A549 (cell line): ENCODE results near the gene FOXP1. TPM values are rescaled to one million over a fixed set of nuclear protein-coding genes. Genes with fewer than 3 reads are reported as not detected.

ENCODE experiments used
- ATAC-seq, 2 experiments: fragments of 200-7000 bp in 1 of 2; fragments of >200 bp in 1 of 2; cut with Nextera tagmentation in 1 of 2; cut with Tn5 transposase in 1 of 2; 3 replicates each; pipeline versions ENCODE4 v1.8.0 to v1.9.1; 2018 to 2020; ENCODE audit warnings: mild to moderate bottlenecking in 1 of 2, moderate library complexity in 1 of 2
- CTCF ChIA-PET: fragments of 300-600 bp; sonication (Branson Sonifier 250); formaldehyde crosslinking; extraction: SDS; loops from one replicate; lab custom pipeline; 2021; ENCODE audit warnings: antibody characterized with exemption, inconsistent platforms; lab: Yijun Ruan, JAX
- POLR2A ChIA-PET: fragments of 350-600 bp; formaldehyde crosslinking; extraction: SDS; loops from one replicate; lab custom pipeline; 2021; ENCODE audit warnings: antibody characterized with exemption, inconsistent platforms; lab: Yijun Ruan, JAX
- DNase-seq, 2 experiments: peaks; one replicate each; pipeline versions ENCODE4 v3.0.0 to v3.0.0-alpha.2; 2011 to 2016; ENCODE audit warnings: low read depth in 1 of 2, low spot score in 1 of 2
- FAIRE-seq: peaks from 2 replicates; lab custom pipeline; 2011; peaks lifted over from hg19 to GRCh38; lab: Jason Lieb, UNC
- H3K27ac ChIP-seq, 2 experiments: fragments of >200 bp; sonication (Bioruptor Twin); formaldehyde crosslinking; 3 replicates each; pipeline ENCODE4 v1.5.1; 2016 to 2017
- H3K4me1 ChIP-seq: fragments of >200 bp; sonication (Bioruptor Twin); formaldehyde crosslinking; 3 replicates; pipeline ENCODE4 v1.6.1; 2016
- H3K4me2 ChIP-seq: fragments of >200 bp; sonication (Bioruptor Twin); formaldehyde crosslinking; 3 replicates; pipeline ENCODE4 v1.6.1; 2016
- H3K4me3 ChIP-seq: fragments of >200 bp; sonication (Bioruptor Twin); formaldehyde crosslinking; 3 replicates; pipeline ENCODE4 v1.5.1; 2016
- H3K9me3 ChIP-seq: fragments of >200 bp; sonication (Bioruptor Twin); formaldehyde crosslinking; 3 replicates; pipeline ENCODE4 v1.6.1; 2016
- BCL3 ChIP-seq: fragments of >200 bp; sonication (Bioruptor Twin); formaldehyde crosslinking; IDR thresholded peaks from 3 replicates; pipeline ENCODE4 v1.6.1; 2016
- CBX8 ChIP-seq: fragments of 200-600 bp; sonication (generic); IDR thresholded peaks from 2 replicates; pipeline ENCODE4 v1.6.1; 2016
- CTCF ChIP-seq: fragments of >200 bp; sonication (Bioruptor Twin); formaldehyde crosslinking; IDR thresholded peaks from 3 replicates; pipeline ENCODE4 v1.5.1; 2016
- EHF ChIP-seq: fragments of 250-450 bp; sonication (Bioruptor Pico); IDR thresholded peaks from 2 replicates; pipeline ENCODE4 v1.5.0; 2020; ENCODE audit warnings: mild to moderate bottlenecking
- EHMT2 ChIP-seq: fragments of 200-600 bp; sonication (generic); IDR thresholded peaks from 2 replicates; pipeline ENCODE4 v1.6.1; 2016; ENCODE audit warnings: antibody characterized with exemption, low read depth, mild to moderate bottlenecking, moderate library complexity
- ELK1 ChIP-seq: fragments of 150-350 bp; IDR thresholded peaks from 2 replicates; pipeline ENCODE4 v1.6.1; 2014; ENCODE audit warnings: low read depth, mild to moderate bottlenecking, low read length
- ESRRA ChIP-seq: fragments of 150-350 bp; IDR thresholded peaks from 2 replicates; pipeline ENCODE4 v1.6.1; 2014; ENCODE audit warnings: mild to moderate bottlenecking, low read length, borderline replicate concordance
- FOSL2 ChIP-seq, 2 experiments: fragments of 450-650 bp in 1 of 2; fragments of >200 bp in 1 of 2; sonication (Bioruptor Twin) in 1 of 2; formaldehyde crosslinking; IDR thresholded peaks; 2 replicates each; pipeline versions ENCODE4 v1.5.0 to v1.6.1; 2016 to 2020; ENCODE audit warnings: mild to moderate bottlenecking in 1 of 2, moderate library complexity in 1 of 2
- HES2 ChIP-seq: fragments of >200 bp; sonication (Bioruptor Twin); formaldehyde crosslinking; IDR thresholded peaks from 2 replicates; pipeline ENCODE4 v1.6.1; 2016
- JUNB ChIP-seq: fragments of >200 bp; sonication (Bioruptor Twin); formaldehyde crosslinking; IDR thresholded peaks from 2 replicates; pipeline ENCODE4 v1.6.1; 2016
- MAX ChIP-seq: IDR thresholded peaks from 2 replicates; pipeline ENCODE4 v1.6.1; 2012
- MAZ ChIP-seq: fragments of 150-350 bp; IDR thresholded peaks from 2 replicates; pipeline ENCODE4 v1.6.1; 2014; ENCODE audit warnings: antibody characterized with exemption, low read depth, low read length, borderline replicate concordance
- PBX3 ChIP-seq: IDR thresholded peaks from 2 replicates; pipeline ENCODE4 v1.6.1; 2012
- POLR2A ChIP-seq: IDR thresholded peaks from 2 replicates; pipeline ENCODE4 v1.6.1; 2012; ENCODE audit warnings: mild to moderate bottlenecking, low read length
- POLR2AphosphoS2 ChIP-seq: conservative IDR thresholded peaks from 2 replicates; pipeline ENCODE4 v1.6.1; 2012; ENCODE audit warnings: low read length, improper control_type of control experiment, inconsistent platforms
- RAD21 ChIP-seq, 2 experiments: fragments of >200 bp in 1 of 2; sonication (Bioruptor Twin) in 1 of 2; formaldehyde crosslinking in 1 of 2; IDR thresholded peaks in 1 of 2; conservative IDR thresholded peaks in 1 of 2; 2 replicates in 1 of 2; 3 replicates in 1 of 2; pipeline ENCODE4 v1.6.1; 2012 to 2018; ENCODE audit warnings: inconsistent platforms in 1 of 2
- RFX5 ChIP-seq: fragments of 450-650 bp; IDR thresholded peaks from 2 replicates; pipeline ENCODE4 v1.7.1; 2014; ENCODE audit warnings: antibody characterized with exemption, mild to moderate bottlenecking, moderate library complexity
- SREBF2 ChIP-seq: fragments of 450-650 bp; IDR thresholded peaks from 2 replicates; pipeline ENCODE4 v1.6.1; 2014; ENCODE audit warnings: mild to moderate bottlenecking, moderate library complexity
- TP53 ChIP-seq: fragments of 250-450 bp; sonication (Bioruptor Pico); IDR thresholded peaks from 2 replicates; pipeline ENCODE4 v1.5.0; 2021; ENCODE audit warnings: mild to moderate bottlenecking, moderate library complexity
- ZC3H11A ChIP-seq: fragments of 450-650 bp; IDR thresholded peaks from 2 replicates; pipeline ENCODE4 v1.6.1; 2014; ENCODE audit warnings: antibody characterized with exemption, mild to moderate bottlenecking
- WGBS: methylation state at CpG from one replicate; pipeline ENCODE4 v1.1.6; 2017; ENCODE audit errors: missing lambda C conversion rate; 5-methylcytosine and 5-hydroxymethylcytosine counted together
- polyA plus RNA-seq, 4 experiments: library from polyadenylated mRNA; depleted of rRNA in 3 of 4; stranded (reverse); fragments of >200 nt; fragmentation: RNase III in 1 of 4; extraction: RNeasy Plus Mini Kit Qiagen cat#74134 plus additional on column Dnase treatment in 1 of 4; gene quantifications; 2 replicates in 3 of 4; 3 replicates in 1 of 4; pipeline ENCODE4 v1.2.3, GENCODE V29; 2011 to 2017

The FOXP1 gene
- polyA plus RNA-seq, 2 of the 4 experiments (the other 2 are of a cell fraction), result 12.8 to 13.9 TPM

- Histone ChIP-seq H3K27ac (no peak overlapping the region), H3K4me3 (no peak overlapping the region), H3K4me2 (no peak overlapping the region), H3K9me3 (no peaks in the 10 kb centered on the region), H3K4me1 (peaks cover 29% of the 10 kb centered on the region)
- DNase-seq (no peak), FAIRE-seq (no peak), ATAC-seq (no peak)
- TF ChIP-seq RAD21 (conservative IDR thresholded peaks at IDR 0.05 in 1 of 2, IDR thresholded peaks at IDR 0.05 in 1 of 2) (no peak), BCL3 (no peak), POLR2AphosphoS2 (no peak), FOSL2 (IDR thresholded peaks at IDR 0.05) (no peak), FOSL2 (CRISPR knock-in tag; IDR thresholded peaks at IDR 0.05) (no peak), JUNB (no peak), MAX (no peak), ZC3H11A (no peak), ESRRA (no peak), MAZ (no peak), EHF (no peak), CTCF (no peak)
- CTCF ChIA-PET, result interaction anchor here (0.6 to 2.5 kb wide), 3 partner anchors 12 to 1029 kb away, joined by 3 to 7 read pairs (median 3); no protein-coding TSS in a partner anchor
- POLR2A ChIA-PET, result no interaction called here
- WGBS, result 93% methylated on average over 5 of the region's 5 CpGs
Measured at GRCh38 chr3:71082833-71083232, 500.7 kb downstream of the FOXP1 start.

- no peak for DNase-seq
- no peak for ATAC-seq
- Histone ChIP-seq H3K4me1 (peaks cover 15% of the 10 kb centered on the region; the same call in 2 of the 3 replicates), H3K4me2 (no peak overlapping the region), H3K9me3 (no peaks in the 10 kb centered on the region), H3K27ac (no peak overlapping the region), H3K4me3 (no peak overlapping the region)
- TF ChIP-seq RAD21 (conservative IDR thresholded peaks at IDR 0.05 in 1 of 2, IDR thresholded peaks at IDR 0.05 in 1 of 2) (no peak), SREBF2 (no peak), PBX3 (no peak), RFX5 (no peak), FOSL2 (IDR thresholded peaks at IDR 0.05) (no peak), FOSL2 (CRISPR knock-in tag; IDR thresholded peaks at IDR 0.05) (no peak), CBX8 (no peak)
- no peak for FAIRE-seq
- ChIA-PET POLR2A (no interaction called here), CTCF (no interaction called here)
- 89% methylated on average over 4 of the region's 4 CpGs for WGBS
Measured at GRCh38 chr3:71080517-71081083, 502.9 kb downstream of the FOXP1 start.

- Histone ChIP-seq H3K4me1 (peaks cover 18% of the 10 kb centered on the region; the same call in 2 of the 3 replicates), H3K9me3 (no peaks in the 10 kb centered on the region), H3K27ac (no peak overlapping the region), H3K4me2 (no peak overlapping the region), H3K4me3 (no peak overlapping the region)
- ATAC-seq (no peak), DNase-seq (no peak), FAIRE-seq (no peak)
- TF ChIP-seq TP53, result no peak
- TF ChIP-seq HES2, result no peak
- TF ChIP-seq ELK1, result no peak
- TF ChIP-seq CBX8, result no peak
- no peak for TF ChIP-seq POLR2A
- TF ChIP-seq EHMT2, result no peak
- CTCF ChIA-PET, result interaction anchor here (0.8 to 1.2 kb wide), 2 partner anchors 8 to 9 kb away, joined by 3 read pairs; no protein-coding TSS in a partner anchor
- POLR2A ChIA-PET, result no interaction called here
- 86% methylated on average over 8 of the region's 8 CpGs for WGBS
Measured at GRCh38 chr3:71078723-71079525, 504.6 kb downstream of the FOXP1 start.
